LNCaP clone FGC (cell line): Measurements from ENCODE around the gene AK8.

Experiments
- DNase-seq: peaks from one replicate; pipeline ENCODE4 v3.0.0-alpha.2; 2011; ENCODE audit warnings: low read depth
- H3K4me3 ChIP-seq: 2 replicates; pipeline ENCODE4 v1.5.1; 2011; ENCODE audit warnings: mild to moderate bottlenecking, low read depth, low read length, control low read depth
- CTCF ChIP-seq: IDR thresholded peaks from 2 replicates; pipeline ENCODE4 v1.5.1; 2012; ENCODE audit warnings: mild to moderate bottlenecking; ENCODE audit not compliant: control insufficient read depth, insufficient read depth; ENCODE audit errors: extremely low read depth

The AK8 gene

DNA sequence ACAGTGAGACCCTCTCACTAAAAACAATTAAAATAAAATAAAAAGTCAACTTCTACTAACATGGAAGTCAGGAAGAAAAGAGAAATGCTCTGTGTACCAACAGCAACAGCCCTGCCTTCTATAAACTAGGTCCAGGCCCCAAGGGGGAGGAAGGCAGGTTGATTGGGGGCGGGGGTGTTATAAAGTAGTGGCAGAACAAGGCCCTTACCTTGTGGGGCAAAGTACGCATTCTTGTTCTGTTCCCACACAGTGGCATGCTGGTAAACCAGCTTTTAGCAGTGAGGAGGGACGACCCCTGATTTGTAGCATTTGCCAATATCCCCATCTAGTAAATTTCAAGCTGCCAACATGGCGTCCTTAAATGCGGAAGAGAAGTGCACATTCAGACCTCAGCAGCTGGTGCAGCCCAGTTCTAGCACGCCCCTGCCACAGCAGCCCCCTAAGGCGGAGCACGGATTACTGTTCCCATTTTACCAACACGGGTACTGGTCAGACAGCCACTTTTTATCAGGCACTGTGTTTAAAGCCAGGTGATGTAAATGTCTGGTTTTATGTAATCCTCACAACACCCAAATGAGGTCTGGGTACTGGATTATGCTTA, 138.3 kb downstream of the AK8 start:
- TF ChIP-seq CTCF, result no peak
- H3K4me3 ChIP-seq, result no peak overlapping the region
- no peak for DNase-seq

DNA sequence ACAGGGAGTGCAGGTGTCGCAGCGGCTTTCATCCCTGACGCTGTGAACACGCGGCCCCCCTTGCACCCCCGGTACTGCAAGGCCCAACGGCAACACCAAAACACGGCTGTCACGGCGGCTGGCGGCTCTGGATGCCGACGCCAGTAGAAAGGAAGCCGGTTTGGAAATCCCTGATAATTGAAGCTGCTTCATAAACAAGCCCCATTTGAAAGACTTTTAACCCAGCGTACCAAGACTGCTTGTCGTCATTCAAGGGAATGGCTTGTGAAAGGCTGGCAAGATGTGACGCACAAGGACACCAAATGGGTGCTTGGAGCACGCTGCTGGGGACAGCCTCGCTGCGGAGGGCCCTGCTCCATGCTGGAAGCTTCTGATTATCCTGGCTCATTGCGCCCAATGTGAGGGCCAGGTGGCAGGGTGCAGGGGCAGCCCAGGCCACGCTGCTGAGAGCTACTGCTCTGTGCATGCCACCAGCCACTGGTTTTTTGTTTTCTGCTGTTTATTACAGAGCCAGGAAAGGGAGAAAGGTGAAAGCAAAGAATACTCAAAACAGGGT, 144.7 kb downstream of the AK8 start:
- no peak for TF ChIP-seq CTCF

GRCh38 chr9:132732326-132733259, 145.5 kb downstream of the AK8 start:
- no peak for TF ChIP-seq CTCF
- no peak overlapping the region for H3K4me3 ChIP-seq
- DNase-seq, result no peak

More for the DNA sequence above, 144.7 kb downstream of the AK8 start:
- DNase-seq, result no peak
- H3K4me3 ChIP-seq, result no peak overlapping the region

GRCh38 chr9:132731230-132731629, 146.9 kb downstream of the AK8 start:
- H3K4me3 ChIP-seq, result no peak overlapping the region
- TF ChIP-seq CTCF, result no peak
- DNase-seq, result no peak

DNA sequence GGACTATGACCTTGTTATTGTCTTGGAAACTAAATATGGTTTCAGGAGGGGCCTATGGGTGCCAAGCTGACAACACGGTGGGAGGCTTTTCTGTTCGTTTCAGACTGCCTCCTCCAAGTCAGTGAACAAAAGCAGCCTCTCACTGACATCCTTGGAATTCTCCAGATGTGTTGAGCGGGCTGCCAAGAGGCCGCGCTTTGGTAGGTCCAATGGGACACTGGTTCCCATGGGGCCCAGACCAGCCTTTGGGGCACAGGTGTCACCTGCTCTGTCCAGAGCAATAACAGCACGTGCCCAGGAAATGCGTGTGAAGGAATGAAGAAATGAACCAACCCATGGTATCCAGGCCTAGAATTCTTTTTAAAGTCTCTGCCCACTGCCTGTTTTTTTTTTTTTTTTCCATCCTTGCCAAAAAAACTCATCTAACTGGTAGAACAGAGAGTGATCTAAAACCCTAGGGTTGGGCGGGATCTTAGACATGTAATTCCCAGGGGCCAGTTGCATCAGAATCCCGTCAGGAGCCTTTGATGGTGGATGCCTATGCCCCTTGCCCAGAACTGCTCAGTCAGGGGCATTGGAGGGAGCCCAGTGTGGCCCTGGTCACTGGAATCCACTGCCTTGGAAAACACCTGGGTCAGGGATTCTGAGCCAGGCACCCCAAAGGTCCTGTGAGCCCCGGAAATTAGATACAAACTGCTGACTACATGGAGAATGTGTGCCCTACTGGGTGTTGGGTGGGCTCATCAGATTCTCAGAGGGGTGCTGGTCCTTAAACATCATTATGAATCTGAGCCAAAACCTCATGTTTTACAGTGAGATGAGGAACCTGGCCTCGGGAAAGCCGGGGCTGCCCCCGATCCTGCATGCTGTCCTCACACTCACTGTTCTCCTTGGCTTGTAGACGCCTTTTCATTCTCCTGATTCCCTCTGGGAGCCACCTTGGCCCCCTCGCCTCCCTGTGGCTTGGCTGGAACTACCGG, 147.7 kb downstream of the AK8 start:
- H3K4me3 ChIP-seq, result no peak overlapping the region
- no peak for TF ChIP-seq CTCF
- no peak for DNase-seq

GRCh38 chr9:132729235-132729890, 148.7 kb downstream of the AK8 start:
- TF ChIP-seq CTCF, result no peak
- no peak for DNase-seq
- H3K4me3 ChIP-seq, result no peak overlapping the region
